ENCODE results near the gene MOGAT3. TPM values are rescaled to one million over a fixed set of nuclear protein-coding genes. Genes with fewer than 3 reads are reported as not detected.
A peak's percentile ranks its signal among the peaks of the same experiment; 100 is the strongest.

The MOGAT3 gene
- total RNA-seq, 2 experiments from 2014 or later, result not detected

GRCh38 chr7:101175664-101176063 is 25.2 kb downstream of the MOGAT3 start:
- H3K27me3 Mint-ChIP-seq (ENCODE audit: low read depth), result peaks cover 83% of the 10 kb centered on the region
- no peak overlapping the region for H3K4me3 Mint-ChIP-seq
- no peak overlapping the region for H3K27ac Mint-ChIP-seq
- peaks cover 33% of the 10 kb centered on the region for H3K4me1 Mint-ChIP-seq (ENCODE audit: low read depth)
- ATAC-seq, result no peak
- CTCF ChIA-PET, result interaction anchor here (2.7 to 2.8 kb wide), 2 partner anchors 17 to 32 kb away, joined by 14 to 19 read pairs; no protein-coding TSS in a partner anchor
- H3K9me3 Mint-ChIP-seq (ENCODE audit: insufficient read depth), result no peaks in the 10 kb centered on the region
- no peaks in the 10 kb centered on the region for H3K36me3 Mint-ChIP-seq (ENCODE audit: low read depth)
- no peak for DNase-seq
- POLR2A ChIA-PET, result no interaction called here

GRCh38 chr7:101174322-101174854 is 26.4 kb downstream of the MOGAT3 start:
- Mint-ChIP-seq H3K27ac (no peak overlapping the region), H3K36me3 (ENCODE audit: low read depth) (no peaks in the 10 kb centered on the region), H3K27me3 (ENCODE audit: low read depth) (peaks cover 83% of the 10 kb centered on the region), H3K9me3 (ENCODE audit: insufficient read depth) (no peaks in the 10 kb centered on the region), H3K4me1 (ENCODE audit: low read depth) (peaks cover 46% of the 10 kb centered on the region), H3K4me3 (peak overlapping the region; percentile 49)
- CTCF ChIA-PET, result interaction anchor here (0.7 to 2.8 kb wide), 8 partner anchors 9 to 116 kb away, joined by 3 to 34 read pairs (median 6); partner anchors contain the start of gene VGF
- POLR2A ChIA-PET, result interaction anchor here (1.2 to 1.3 kb wide), 2 partner anchors 9 to 43 kb away, joined by 3 read pairs; partner anchors contain the start of genes VGF and ZNHIT1
- DNase-seq (no peak), ATAC-seq (no peak)

GRCh38 chr7:101173752-101174244 is 27.0 kb downstream of the MOGAT3 start:
- peaks cover 82% of the 10 kb centered on the region for H3K27me3 Mint-ChIP-seq (ENCODE audit: low read depth)
- H3K36me3 Mint-ChIP-seq (ENCODE audit: low read depth), result no peaks in the 10 kb centered on the region
- no peaks in the 10 kb centered on the region for H3K9me3 Mint-ChIP-seq (ENCODE audit: insufficient read depth)
- H3K4me3 Mint-ChIP-seq, result peak overlapping the region; percentile 49
- H3K4me1 Mint-ChIP-seq (ENCODE audit: low read depth), result peaks cover 49% of the 10 kb centered on the region
- ATAC-seq, result peak; percentile 65
- CTCF ChIA-PET, result interaction anchor here (0.7 to 2.8 kb wide), 9 partner anchors 9 to 117 kb away, joined by 3 to 34 read pairs (median 5); partner anchors contain the start of gene VGF
- peak; percentile 81 for DNase-seq
- POLR2A ChIA-PET, result interaction anchor here (0.7 to 1.3 kb wide), 3 partner anchors 9 to 44 kb away, joined by 3 read pairs; partner anchors contain the start of genes VGF and ZNHIT1
- H3K27ac Mint-ChIP-seq, result no peak overlapping the region

GRCh38 chr7:101172854-101173751 is 27.7 kb downstream of the MOGAT3 start:
- DNase-seq (no peak), ATAC-seq (no peak)
- Mint-ChIP-seq H3K9me3 (ENCODE audit: insufficient read depth) (no peaks in the 10 kb centered on the region), H3K4me3 (no peak overlapping the region), H3K4me1 (ENCODE audit: low read depth) (peaks cover 52% of the 10 kb centered on the region), H3K27me3 (ENCODE audit: low read depth) (peaks cover 82% of the 10 kb centered on the region), H3K36me3 (ENCODE audit: low read depth) (no peaks in the 10 kb centered on the region), H3K27ac (no peak overlapping the region)
- ChIA-PET CTCF (interaction anchor here (0.7 to 2.8 kb wide), 9 partner anchors 8 to 117 kb away, joined by 3 to 34 read pairs (median 5); partner anchors contain the start of gene VGF), POLR2A (interaction anchor here (0.7 to 1.3 kb wide), 3 partner anchors 8 to 45 kb away, joined by 3 read pairs; partner anchors contain the start of genes VGF and ZNHIT1)

GRCh38 chr7:101172005-101172853 is 28.6 kb downstream of the MOGAT3 start:
- H3K4me1 Mint-ChIP-seq (ENCODE audit: low read depth), result peaks cover 52% of the 10 kb centered on the region
- H3K27me3 Mint-ChIP-seq (ENCODE audit: low read depth), result peaks cover 83% of the 10 kb centered on the region
- ATAC-seq, result no peak

GRCh38 chr7:101171442-101171837 is 29.4 kb downstream of the MOGAT3 start:
- ChIA-PET CTCF (interaction anchor here (0.8 to 3.1 kb wide), 9 partner anchors 13 to 119 kb away, joined by 3 to 59 read pairs (median 6); no protein-coding TSS in a partner anchor), POLR2A (no interaction called here)
- no peak for ATAC-seq
- DNase-seq, result no peak
- no peaks in the 10 kb centered on the region for H3K36me3 Mint-ChIP-seq (ENCODE audit: low read depth)
- H3K4me1 Mint-ChIP-seq (ENCODE audit: low read depth), result peaks cover 57% of the 10 kb centered on the region
- H3K27me3 Mint-ChIP-seq (ENCODE audit: low read depth), result peaks cover 84% of the 10 kb centered on the region
- no peaks in the 10 kb centered on the region for H3K9me3 Mint-ChIP-seq (ENCODE audit: insufficient read depth)
- no peak overlapping the region for H3K27ac Mint-ChIP-seq
- no peak overlapping the region for H3K4me3 Mint-ChIP-seq

More at GRCh38 chr7:101172005-101172853, 28.6 kb downstream of the MOGAT3 start:
- Mint-ChIP-seq H3K27ac (no peak overlapping the region), H3K9me3 (ENCODE audit: insufficient read depth) (no peaks in the 10 kb centered on the region), H3K36me3 (ENCODE audit: low read depth) (no peaks in the 10 kb centered on the region), H3K4me3 (no peak overlapping the region)
- ChIA-PET CTCF (interaction anchor here (0.8 to 3.1 kb wide), 5 partner anchors 20 to 118 kb away, joined by 3 to 59 read pairs (median 6); no protein-coding TSS in a partner anchor), POLR2A (no interaction called here)
- no peak for DNase-seq

- H3K36me3 Mint-ChIP-seq (ENCODE audit: low read depth), result no peaks in the 10 kb centered on the region
- ATAC-seq (no peak), DNase-seq (no peak)
- no peak overlapping the region for H3K4me3 Mint-ChIP-seq
- peaks cover 85% of the 10 kb centered on the region for H3K27me3 Mint-ChIP-seq (ENCODE audit: low read depth)
- H3K27ac Mint-ChIP-seq, result no peak overlapping the region
- no peaks in the 10 kb centered on the region for H3K9me3 Mint-ChIP-seq (ENCODE audit: insufficient read depth)
- ChIA-PET CTCF (interaction anchor here (0.6 to 3.1 kb wide), 13 partner anchors 12 to 120 kb away, joined by 3 to 59 read pairs (median 5); partner anchors contain the start of genes PLOD3, SERPINE1 and ZNHIT1), POLR2A (no interaction called here)
- H3K4me1 Mint-ChIP-seq (ENCODE audit: low read depth), result peaks cover 62% of the 10 kb centered on the region
Observed at GRCh38 chr7:101170617-101171441, 30.0 kb downstream of the MOGAT3 start.

- Mint-ChIP-seq H3K9me3 (ENCODE audit: insufficient read depth) (no peaks in the 10 kb centered on the region), H3K36me3 (ENCODE audit: low read depth) (no peaks in the 10 kb centered on the region), H3K4me1 (ENCODE audit: low read depth) (peaks cover 70% of the 10 kb centered on the region), H3K4me3 (no peak overlapping the region), H3K27me3 (ENCODE audit: low read depth) (peaks cover 85% of the 10 kb centered on the region), H3K27ac (no peak overlapping the region)
- ATAC-seq, result peak; percentile 59
- DNase-seq, result peak; percentile 87
- CTCF ChIA-PET, result interaction anchor here (0.8 to 3.1 kb wide), 11 partner anchors 11 to 113 kb away, joined by 3 to 59 read pairs (median 5); partner anchors contain the start of genes PLOD3, SERPINE1 and ZNHIT1
- POLR2A ChIA-PET, result no interaction called here
Observed at GRCh38 chr7:101169838-101170551, 30.8 kb downstream of the MOGAT3 start.

GRCh38 chr7:101169110-101169837 is 31.6 kb downstream of the MOGAT3 start:
- Mint-ChIP-seq H3K4me3 (no peak overlapping the region), H3K27ac (no peak overlapping the region), H3K36me3 (ENCODE audit: low read depth) (no peaks in the 10 kb centered on the region), H3K27me3 (ENCODE audit: low read depth) (peaks cover 81% of the 10 kb centered on the region), H3K4me1 (ENCODE audit: low read depth) (peaks cover 70% of the 10 kb centered on the region), H3K9me3 (ENCODE audit: insufficient read depth) (no peaks in the 10 kb centered on the region)
- DNase-seq (no peak), ATAC-seq (peak; percentile 1)
- POLR2A ChIA-PET, result no interaction called here
- CTCF ChIA-PET, result interaction anchor here (1.6 to 3.1 kb wide), 3 partner anchors 23 to 26 kb away, joined by 9 to 59 read pairs (median 16); no protein-coding TSS in a partner anchor
